BJ (cell line): ENCODE data around the gene TIMM23. TPM values are rescaled to one million over a fixed set of nuclear protein-coding genes. Genes with fewer than 3 reads are reported as not detected.

Experiments used
- CTCF ChIA-PET: fragments of 350-600 bp; formaldehyde crosslinking; extraction: SDS; loops from one replicate; lab custom pipeline; 2021; ENCODE audit warnings: antibody characterized with exemption, inconsistent platforms; lab: Yijun Ruan, JAX
- POLR2A ChIA-PET: fragments of 300-600 bp; sonication (Branson Sonifier 250); formaldehyde crosslinking; extraction: SDS; loops from one replicate; lab custom pipeline; 2021; ENCODE audit warnings: antibody characterized with exemption; lab: Charles Lee
- DNase-seq: peaks from one replicate; pipeline ENCODE4 v3.0.0-alpha.2; 2011; ENCODE audit warnings: low read depth
- H3K27me3 ChIP-seq: 2 replicates; pipeline ENCODE4 v1.6.0; 2011; ENCODE audit warnings: low read length; ENCODE audit not compliant: control insufficient read depth, insufficient read depth
- H3K36me3 ChIP-seq: 2 replicates; pipeline ENCODE4 v1.5.1; 2011; ENCODE audit warnings: low read length; ENCODE audit not compliant: control insufficient read depth, insufficient read depth
- H3K4me3 ChIP-seq: 2 replicates; pipeline ENCODE4 v1.5.1; 2011; ENCODE audit warnings: low read depth, mild to moderate bottlenecking, control low read depth, low read length
- polyA plus RNA-seq: library from polyadenylated mRNA; depleted of rRNA; stranded (reverse); fragments of >200 nt; gene quantifications from 2 replicates; pipeline ENCODE4 v1.2.3, GENCODE V29; 2011
- TF ChIP-seq, protein P1 (sequence below): IDR thresholded peaks from 2 replicates; pipeline ENCODE4 v1.5.1; 2011; ENCODE audit warnings: low read depth, mild to moderate bottlenecking, control low read depth, inconsistent platforms, low read length, moderate library complexity; ENCODE audit not compliant: insufficient read depth

TIMM23 gene
- polyA plus RNA-seq, 1 experiment = 52.5 TPM

DNA sequence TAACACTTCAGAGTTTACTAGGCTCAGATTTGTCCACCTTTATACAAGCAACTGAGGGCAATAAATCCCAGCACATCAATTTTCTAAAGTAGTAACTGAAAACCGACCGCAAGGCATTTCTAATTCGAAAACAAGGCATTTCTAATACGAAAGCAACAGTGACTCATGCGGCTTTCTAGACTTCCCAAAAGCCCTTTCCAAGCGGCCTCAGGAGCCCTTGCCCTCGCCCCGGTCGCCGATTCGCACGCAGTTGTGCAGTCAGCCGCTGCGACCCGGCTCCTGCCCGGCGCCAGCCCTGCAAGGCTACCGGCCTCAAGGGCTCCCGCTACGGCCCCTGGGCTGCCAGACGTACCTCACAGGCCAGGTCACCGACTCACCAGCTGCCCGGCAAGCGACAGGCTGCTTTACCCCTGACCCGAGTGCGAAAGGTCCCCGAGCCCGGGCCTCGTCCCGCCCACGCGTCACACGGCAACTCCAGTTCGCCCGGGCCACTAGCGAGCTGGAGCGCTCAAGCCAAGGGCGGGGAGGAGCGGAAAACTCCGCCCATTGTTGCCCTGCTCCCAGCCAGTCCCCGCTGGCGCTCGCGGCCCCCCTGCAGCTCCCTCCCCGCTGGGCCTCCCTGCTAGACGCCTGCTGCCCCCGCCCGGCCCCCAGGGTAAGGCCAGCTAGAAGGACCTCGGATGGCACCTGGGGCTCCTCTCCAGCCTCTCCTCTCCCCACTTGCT is 50.9 kb downstream of the TIMM23 start:
- ChIA-PET POLR2A (no interaction called here), CTCF (interaction anchor here (0.9 to 1.2 kb wide), 2 partner anchors 7 to 17 kb away, joined by 3 to 4 read pairs; no protein-coding TSS in a partner anchor)
- H3K36me3 ChIP-seq = no peaks in the 10 kb centered on the region; the same call in 1 of the 2 replicates
- H3K4me3 ChIP-seq = peak overlapping the region; percentile 74
- no peaks in the 10 kb centered on the region for H3K27me3 ChIP-seq
- TF ChIP-seq, protein P1, sequence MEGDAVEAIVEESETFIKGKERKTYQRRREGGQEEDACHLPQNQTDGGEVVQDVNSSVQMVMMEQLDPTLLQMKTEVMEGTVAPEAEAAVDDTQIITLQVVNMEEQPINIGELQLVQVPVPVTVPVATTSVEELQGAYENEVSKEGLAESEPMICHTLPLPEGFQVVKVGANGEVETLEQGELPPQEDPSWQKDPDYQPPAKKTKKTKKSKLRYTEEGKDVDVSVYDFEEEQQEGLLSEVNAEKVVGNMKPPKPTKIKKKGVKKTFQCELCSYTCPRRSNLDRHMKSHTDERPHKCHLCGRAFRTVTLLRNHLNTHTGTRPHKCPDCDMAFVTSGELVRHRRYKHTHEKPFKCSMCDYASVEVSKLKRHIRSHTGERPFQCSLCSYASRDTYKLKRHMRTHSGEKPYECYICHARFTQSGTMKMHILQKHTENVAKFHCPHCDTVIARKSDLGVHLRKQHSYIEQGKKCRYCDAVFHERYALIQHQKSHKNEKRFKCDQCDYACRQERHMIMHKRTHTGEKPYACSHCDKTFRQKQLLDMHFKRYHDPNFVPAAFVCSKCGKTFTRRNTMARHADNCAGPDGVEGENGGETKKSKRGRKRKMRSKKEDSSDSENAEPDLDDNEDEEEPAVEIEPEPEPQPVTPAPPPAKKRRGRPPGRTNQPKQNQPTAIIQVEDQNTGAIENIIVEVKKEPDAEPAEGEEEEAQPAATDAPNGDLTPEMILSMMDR = peak; percentile 53
- DNase-seq = peak; percentile 74

- no peak for DNase-seq
- CTCF ChIA-PET = interaction anchor here (0.5 kb wide), 1 partner anchor 1081 kb away, joined by 3 read pairs; no protein-coding TSS in a partner anchor
- POLR2A ChIA-PET = no interaction called here
Observed at GRCh38 chr10:46024948-46025347, 52.7 kb downstream of the TIMM23 start.

GRCh38 chr10:46025406-46025805 is 53.1 kb downstream of the TIMM23 start:
- no peak for DNase-seq
- ChIA-PET CTCF (interaction anchor here (0.5 kb wide), 1 partner anchor 1080 kb away, joined by 3 read pairs; no protein-coding TSS in a partner anchor), POLR2A (no interaction called here)
- H3K4me3 ChIP-seq = no peak overlapping the region
- H3K36me3 ChIP-seq = no peaks in the 10 kb centered on the region; the same call in 1 of the 2 replicates
- H3K27me3 ChIP-seq = no peaks in the 10 kb centered on the region
- TF ChIP-seq, protein P1 = no peak

More at GRCh38 chr10:46024948-46025347, 52.7 kb downstream of the TIMM23 start:
- Histone ChIP-seq H3K36me3 (no peaks in the 10 kb centered on the region; the same call in 1 of the 2 replicates), H3K4me3 (no peak overlapping the region), H3K27me3 (no peaks in the 10 kb centered on the region)
- TF ChIP-seq, protein P1 = no peak

- no peak overlapping the region for H3K4me3 ChIP-seq
- no peaks in the 10 kb centered on the region for H3K27me3 ChIP-seq
- H3K36me3 ChIP-seq = no peaks in the 10 kb centered on the region; the same call in 1 of the 2 replicates
- DNase-seq = no peak
- ChIA-PET POLR2A (no interaction called here), CTCF (no interaction called here)
- TF ChIP-seq, protein P1 = no peak
Observed at GRCh38 chr10:46026106-46026505, 53.8 kb downstream of the TIMM23 start.
